HG03565 (cell line): Measurements from ENCODE around the gene MLLT1.

Experiments
- ATAC-seq: cut with Tn5 transposase; IDR thresholded peaks from one replicate; pipeline ENCODE4 v1.9.1; 2021; ENCODE audit warnings: mild to moderate bottlenecking, moderate library complexity; ENCODE audit not compliant: unreplicated experiment

Gene MLLT1

DNA sequence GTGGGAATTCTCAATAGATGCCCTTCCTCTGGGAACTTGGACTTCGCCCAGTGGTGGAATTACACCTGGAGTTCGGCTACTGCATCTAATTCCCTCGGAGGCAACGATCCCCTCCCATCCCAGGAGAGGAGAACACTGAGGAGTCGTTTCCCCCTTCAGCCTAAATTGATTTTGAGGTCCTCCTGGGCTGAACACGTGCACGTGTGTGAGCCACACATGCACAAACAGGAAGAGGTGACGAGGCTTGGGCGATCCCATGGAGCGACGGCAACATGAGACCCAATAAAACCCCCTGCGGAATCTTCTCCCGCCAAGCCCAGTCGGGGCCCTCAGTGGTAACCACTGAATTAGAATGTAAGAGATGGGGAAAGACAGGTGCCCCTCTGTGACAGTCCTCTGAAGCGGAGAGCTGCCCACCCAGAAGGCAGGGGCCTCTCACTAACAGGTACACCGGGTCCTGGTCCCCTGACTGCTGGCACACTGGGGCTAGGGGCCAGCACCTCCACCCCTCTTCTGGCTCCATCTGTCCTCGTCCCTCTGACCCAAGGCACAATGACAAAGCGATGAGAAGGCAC is 4.5 kb downstream of the MLLT1 start:
- no peak for ATAC-seq

DNA sequence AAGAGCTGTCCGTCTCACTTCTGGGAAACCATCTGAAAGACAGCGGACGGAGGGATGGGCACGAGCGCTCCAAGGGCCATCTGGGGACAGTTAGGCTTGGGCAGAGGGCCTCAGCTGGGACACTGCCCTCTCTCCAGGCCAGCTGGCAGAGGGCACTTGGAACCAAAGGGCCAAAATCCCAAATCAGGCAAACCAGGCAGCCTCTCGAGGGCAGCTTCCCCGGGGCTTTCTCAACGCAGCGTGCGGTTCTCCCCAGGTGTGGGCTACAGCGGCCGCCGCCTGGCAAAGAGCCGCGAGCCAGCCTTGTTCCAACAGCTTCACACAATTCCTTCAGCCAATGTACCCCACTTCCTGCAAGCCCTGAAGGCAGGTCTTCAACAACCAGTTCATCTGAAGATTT is 5.0 kb downstream of the MLLT1 start:
- no peak for ATAC-seq

DNA sequence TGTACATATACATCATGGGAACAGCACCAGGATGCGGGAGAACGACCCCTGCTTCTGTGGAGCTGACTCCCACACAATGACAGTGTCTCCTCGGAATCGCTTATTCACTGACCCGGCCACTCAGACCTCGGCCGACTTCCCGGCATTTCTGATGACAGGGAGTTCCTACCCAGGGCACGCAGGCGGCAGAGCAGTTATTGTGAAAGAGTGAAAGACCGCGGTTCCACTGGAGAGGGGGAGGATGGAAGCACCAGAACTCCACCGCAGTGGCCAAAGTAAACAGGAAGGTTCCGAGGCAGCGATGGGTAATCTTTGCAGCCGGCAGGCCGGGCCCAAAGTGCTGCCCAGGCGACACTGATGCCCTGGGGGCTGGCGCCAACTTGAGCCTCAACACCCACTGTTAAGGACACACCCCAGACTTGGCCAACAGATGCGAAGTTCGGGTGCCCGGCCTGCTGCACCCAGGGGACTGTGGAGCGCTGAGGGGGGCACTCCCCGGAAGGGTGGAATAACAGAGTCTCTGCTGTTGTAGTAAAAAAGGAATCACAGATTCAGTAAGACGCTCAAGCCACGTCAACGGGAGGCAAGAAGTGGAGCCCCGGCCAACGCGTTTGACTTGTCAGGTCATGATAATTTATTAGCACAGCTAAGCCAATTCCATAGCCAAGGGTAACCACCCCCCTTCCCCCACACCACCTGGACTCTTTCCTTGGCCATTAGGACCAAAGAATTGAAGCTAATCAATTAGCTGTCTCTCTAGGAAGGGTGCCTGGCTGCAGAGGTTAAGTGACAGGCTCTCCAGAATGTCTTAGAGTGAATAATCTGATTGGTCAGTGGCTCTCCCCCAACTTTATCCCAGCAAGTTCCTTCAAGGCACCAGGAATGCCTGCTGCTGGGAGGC is 5.8 kb downstream of the MLLT1 start:
- ATAC-seq: no peak

DNA sequence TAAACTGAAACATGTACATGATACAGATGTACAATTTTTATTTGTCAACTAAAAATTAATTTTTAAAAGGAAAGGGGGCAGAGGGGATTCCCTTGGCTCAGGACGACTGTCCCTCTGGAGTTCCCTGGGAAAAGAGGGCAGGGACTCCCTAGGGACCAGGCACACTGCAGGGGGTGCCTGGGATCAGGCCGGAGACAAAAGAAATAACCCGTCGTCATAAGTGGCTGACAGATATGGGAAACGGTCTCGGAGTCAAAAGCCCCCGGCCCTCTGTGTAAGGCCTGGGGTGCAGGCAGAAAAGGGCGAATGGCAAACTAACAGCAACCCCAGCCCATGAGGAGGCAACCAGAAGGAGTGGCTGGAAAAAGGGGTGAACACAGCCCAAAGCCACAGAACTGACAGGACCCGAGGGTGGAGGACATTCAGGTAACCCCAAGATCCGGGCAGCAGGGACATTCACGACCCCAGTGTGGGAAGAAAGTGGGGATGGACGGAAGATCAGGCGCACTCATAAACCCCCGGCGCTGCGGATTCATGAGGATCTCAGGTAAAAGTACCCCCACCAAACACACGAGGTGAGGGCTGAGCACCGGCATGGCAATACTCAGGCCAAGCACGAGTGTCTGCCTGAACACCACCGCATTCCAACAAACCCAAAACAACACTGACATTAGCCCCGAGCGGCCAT is 6.7 kb downstream of the MLLT1 start:
- ATAC-seq: no peak

DNA sequence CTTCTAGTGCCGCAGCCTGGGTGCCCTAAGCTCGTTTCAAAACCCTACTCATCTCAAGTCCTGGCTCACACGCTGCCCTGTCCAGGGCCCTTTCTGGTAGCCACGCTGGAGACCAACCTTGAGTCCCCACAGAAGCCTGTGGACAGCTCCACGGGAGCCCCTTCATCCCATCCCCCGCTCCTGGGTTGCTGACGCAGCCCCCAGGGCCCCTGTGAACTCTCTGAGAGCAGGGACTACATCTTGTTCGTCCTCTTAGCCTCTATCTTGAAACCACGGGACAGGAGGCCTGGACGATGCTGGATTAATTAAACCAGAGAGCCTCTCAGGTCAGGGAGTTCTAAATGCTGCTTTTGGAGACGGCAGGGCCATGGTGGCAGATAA is 7.4 kb downstream of the MLLT1 start:
- ATAC-seq: no peak

DNA sequence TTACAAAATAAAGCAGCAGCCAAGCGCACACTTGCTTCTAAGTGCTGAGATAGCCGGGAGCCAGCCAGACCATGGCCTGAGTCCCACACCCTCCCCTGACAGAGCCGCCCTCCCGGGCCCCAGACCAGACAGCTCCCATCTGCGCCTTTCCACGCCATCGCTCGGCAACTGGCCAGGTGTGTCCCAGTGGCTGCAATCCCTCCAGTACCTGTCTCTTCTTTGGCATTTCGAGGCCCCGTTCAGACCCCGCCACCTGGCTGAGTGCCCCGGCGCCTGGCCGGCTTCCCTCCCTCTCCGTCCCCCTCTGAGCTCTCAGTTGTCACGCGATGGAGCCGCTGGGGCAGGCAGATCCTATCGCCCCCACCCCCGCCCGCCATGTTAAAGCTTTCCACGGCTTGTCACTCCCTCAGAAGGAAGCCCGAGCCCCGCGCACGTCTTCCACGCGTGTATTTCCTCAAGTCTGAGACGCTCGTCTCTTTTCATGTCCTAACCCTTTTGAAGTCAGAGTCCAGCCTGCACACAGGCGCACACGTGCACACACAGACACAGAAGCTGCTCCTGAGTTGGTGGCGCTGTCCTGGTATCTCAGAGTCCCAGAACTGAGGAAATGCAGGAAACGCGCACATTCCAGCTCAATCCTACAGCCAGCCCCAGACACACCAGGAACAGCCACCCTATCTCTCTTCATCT is 7.9 kb downstream of the MLLT1 start:
- ATAC-seq: no peak

DNA sequence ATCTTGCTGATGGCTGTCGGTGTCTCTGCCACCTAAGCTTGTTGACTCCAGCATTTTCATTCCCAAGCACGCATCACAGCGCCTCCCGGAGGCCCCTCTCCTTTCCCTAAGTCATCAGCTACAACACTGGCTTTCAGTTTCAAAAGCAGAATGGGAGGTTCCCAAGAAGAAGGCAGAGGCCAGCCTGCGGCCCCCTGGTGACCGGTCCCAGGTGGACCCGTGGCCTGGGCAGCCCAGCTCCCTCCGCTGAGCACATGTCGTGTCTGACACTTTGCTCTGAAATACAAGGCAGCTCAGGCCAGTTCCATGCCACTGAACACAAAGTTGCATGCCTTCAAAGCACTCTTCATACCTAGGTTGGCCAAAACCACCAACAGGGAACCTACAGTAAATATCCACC is 8.5 kb downstream of the MLLT1 start:
- ATAC-seq: no peak

DNA sequence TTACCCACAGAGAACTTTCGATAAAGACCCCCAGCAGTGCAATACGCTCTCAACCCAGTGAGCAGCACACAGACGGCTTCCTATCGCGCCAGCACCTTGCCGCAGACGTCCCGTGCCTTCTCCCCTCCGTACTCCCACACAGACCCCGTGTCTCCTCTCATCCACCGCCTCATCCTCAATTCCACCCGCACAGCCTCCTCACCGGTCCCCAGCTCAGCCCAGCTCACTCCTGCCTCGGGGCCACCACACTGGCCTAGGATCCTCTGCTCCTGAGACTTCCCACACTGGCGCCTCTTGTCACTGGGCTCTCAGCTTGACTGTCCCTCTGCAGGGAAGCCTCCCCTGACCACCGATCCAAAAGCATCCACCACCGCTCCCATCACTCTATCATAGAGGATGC is 9.0 kb downstream of the MLLT1 start:
- ATAC-seq: no peak

DNA sequence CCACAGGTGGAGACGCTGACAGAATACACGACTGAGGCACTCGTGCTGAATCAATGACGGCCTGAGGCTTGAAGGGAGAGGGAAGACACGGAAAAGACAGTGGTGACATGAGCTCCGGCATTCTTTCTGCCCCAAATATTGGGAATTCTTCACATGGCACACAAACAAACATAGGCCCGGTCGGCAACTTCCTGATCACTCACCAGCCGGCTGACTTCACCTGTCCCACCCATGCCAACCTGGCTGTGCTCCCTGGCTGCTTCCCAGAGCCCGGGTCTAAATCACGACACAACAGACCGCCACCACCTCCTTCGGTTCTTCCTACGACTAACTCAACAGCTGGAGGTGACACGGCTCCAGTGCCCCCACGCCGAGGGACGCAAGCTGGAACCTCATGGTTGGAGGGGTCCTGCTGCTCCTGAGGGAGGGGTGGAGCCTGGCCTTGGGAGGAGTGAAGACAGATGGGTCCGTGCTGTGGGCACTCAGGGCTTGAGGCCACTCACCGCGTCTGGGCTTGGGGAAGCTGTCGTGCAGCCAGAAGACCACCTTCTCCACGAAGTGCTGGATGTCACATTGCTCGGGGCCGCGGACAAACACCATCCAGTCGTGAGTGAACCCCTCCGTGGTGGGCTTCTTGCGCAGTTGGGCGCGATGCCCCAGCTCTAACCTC is 9.6 kb downstream of the MLLT1 start:
- ATAC-seq: no peak

DNA sequence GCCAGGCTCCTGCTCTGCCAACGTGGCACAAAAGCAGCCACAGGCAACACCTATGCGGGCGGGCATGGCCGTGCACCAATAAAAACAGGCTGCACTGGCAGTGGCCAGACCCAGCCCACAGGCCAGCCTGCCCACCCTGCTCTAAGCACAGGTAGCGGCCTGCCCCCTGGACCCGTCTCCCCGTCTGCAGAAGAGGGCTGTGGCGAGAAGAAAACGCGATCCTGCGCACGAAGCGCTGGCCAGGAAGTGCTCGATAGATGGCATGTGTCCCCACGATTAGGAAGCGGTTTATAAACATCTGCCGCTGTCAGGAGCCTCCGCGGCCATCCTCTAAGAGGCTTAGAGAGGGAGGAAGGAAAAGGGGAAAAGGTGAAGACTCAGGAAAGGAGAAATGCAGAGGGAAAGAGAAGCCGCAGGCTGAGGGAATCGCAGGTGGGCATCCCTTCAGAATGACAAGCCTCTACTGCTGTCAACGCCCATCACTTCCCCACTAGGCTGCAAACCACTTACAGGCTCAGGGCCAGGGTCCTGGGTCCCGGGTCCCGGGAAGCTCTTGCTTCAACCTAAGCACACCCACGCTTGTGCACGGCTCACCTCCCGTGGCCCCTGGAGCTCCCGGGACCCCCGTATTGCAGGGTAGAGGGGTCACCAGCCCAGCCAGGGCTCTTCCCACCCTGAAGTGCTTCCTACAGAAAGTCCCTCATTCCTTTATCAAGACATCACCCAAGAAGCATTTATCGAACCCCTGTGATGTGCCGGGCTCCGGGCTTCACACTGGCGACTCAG is 10.5 kb downstream of the MLLT1 start:
- ATAC-seq: no peak

DNA sequence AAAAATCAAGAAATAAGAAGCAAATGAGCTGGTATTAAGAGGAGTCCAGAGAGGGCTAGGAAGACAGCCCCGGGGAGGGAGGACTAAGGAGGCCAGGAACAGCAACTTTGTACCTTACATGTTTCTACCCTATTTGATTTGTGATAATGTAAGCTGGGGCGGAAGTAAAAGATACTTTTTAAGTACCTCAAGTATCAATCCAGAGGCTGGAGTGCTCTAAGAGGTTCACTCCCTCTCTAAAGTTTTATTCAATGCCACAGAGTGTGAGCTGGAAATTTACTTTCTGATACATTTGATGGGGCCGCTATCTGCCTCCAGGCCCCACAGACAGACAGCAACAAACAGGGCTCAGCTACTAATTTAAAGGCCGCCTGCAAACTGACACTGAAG is 11.4 kb downstream of the MLLT1 start:
- ATAC-seq: no peak

DNA sequence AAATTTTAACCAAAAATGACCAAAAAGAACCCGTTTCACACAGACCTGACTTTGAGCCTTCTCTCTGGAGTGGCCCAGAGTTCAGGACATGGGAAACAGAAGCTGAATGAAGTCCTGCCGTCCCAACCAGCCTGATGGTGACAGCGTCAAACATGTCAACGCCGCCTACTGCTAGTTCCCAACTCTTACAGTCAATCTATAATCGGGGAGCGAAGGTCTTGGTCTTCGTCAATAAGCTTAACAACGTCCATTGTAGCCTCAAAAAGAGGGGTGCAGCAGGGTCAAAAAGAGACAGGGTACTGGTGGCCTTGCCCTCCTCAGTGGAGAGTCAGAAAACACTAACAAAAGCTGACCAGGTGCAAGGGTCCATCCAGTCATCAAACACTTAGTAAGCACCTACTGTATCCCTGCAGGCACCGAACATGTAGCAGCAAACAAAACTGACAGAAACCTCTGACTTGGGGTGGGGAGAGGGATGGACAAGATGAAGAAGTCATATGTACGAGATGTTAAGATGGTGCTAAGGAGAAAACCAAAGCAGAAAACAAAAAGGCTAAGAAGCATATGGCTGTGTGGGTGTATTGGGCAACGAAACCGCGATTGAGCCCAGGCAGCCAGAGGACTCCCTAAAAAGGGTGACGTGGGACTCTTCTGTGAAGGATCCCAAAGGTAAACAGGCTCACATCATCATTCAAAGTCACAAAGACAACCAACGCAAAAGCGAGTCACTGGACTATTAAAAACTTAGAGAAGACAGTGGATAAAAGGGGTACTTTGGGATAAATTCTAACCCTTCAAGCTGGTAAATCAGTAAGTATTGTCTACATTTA is 12.0 kb downstream of the MLLT1 start:
- no peak for ATAC-seq

DNA sequence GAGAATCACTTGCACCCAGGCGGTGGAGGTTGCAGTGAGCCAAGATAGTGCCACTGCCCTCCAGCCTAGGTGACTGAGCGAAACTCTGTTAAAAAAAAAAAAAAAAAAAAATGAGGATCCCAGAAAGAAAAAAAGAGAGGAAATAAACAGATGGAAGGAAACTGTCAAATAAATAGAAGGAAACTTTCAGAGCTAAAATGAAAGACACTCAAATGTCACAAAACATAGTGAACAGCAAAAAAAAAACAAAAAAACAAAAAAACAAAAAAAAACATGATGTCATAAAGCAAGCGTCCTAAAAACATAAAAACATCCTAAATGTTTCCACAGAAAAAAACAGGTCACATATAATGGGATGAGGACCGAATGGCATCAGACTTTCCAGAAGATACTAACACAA is 15.0 kb downstream of the MLLT1 start:
- ATAC-seq: no peak

DNA sequence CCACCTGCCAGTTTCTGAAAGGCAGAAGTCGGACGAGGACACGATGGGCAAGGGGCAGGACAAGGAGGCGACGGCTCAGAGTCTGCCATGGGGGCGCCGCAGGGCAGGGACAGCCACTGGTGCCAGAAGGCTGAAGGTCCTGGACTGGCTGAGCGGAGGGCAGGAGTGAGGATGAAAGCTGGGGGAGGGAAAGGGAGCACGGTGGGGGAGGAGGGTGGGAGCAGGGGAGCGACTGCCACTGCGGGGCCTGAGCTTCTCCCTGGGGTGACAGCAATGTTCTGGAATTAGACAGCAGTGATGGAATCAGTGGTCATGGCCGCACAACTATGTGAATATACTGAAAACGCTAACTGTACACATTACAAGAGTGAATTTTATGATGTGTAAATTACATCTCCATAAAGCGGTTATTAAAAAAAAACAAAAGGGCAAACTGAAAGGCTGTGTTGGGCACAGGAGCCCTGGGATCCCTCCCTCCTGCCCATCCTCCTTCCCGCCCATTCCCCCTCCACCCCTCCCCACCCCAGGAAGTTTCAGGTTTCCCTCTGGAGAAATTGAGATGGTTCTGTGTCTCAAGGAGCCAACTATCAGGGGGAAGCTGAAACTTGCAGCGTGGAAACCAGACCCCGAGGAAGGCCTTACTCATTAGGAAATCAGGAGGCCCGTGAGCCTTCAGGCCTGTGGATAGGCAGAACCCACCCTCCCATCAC is 15.9 kb downstream of the MLLT1 start:
- no peak for ATAC-seq

DNA sequence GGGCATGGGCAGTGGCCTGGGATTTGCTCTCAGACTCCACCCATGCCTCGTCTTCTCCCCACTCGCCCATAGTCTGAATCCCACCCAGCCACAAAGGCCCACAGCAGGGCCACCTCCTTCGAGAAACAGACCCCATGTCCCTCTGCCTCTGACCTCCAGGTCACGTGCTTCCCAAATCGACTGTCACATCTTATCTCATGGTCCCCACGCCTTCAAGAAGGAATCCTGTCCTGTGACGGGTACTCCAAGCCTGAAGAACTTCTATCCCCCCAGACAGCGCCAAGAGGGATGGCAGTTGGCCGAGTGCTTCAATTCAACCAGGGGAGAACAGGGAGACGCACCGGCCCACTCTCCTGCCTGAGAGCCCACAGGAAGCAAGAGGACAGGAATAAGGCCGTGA is 16.5 kb downstream of the MLLT1 start:
- no peak for ATAC-seq

DNA sequence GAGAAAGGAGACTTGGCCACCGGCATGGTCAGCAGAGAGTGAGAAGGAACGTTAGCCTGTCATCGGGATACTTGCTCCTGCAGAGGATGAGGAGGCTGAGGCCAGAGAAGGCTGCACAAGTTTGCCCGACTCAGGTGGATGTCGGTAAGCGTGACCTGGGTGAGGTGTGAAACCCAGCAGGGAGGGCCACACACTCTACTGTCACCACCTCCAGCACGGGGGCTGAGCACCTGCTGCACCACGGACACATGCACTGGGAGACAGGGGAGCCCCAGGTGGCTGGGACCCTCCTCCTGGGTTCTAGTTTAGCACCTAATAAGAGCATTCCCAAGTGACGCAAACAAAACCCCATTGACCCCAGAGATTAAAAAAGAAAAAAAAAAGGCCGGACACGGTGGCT is 17.3 kb downstream of the MLLT1 start:
- no peak for ATAC-seq

DNA sequence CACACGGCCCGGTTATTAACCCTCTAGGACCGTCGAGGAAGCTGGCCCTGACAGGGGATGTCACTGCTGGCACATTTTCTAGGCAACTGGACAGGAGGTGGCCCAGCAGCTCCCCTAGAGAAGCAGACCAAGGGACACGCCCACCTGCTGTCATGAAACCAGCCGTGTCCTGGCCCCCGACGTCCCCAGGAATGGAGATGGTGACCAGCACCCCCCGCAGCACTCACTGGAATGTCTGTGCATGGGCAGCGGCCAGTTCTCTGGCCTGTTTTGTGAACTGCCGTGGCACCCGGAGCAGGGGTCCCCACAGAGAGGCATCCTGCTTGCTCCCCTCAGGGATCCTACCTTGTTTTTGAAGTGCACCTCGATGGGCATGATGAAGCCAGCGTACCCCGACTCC is 17.9 kb downstream of the MLLT1 start:
- no peak for ATAC-seq

DNA sequence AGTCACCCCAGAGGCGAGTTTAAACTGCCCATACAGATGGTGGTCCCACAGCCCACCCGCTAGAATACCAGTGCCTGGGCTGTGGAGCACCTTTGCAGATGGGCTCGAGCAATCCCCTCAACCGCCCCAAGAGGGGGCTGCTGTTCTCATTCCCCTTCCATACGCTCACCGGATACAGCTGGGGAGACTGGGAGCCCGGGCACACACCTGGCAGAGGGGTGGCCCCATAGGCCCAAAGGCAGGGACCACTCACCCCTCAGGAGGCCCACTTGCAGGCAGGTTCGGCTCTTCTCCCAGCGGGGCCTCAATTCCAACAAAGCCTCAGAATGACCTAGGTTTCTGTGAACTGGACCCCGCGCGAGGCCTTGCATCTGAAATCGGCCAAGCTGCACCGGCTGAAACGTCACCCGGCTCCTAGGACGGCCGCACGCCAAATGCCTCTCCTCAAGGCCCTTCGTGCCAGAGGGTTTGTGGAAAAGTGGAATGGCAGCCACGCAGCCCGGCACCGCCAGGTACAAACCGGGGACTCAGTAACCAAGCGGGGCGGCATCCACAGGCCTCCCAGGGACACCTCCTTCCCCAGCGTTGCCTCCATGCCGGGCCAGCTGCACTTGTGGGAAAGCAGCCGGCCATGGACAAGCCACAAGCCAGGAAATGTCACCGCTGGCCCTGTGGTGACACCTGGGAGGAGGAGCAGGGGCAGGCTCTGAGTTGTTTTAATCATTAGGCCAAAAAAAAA is 18.7 kb downstream of the MLLT1 start:
- no peak for ATAC-seq
